Right atrium auricular region (tissue), 2 donors: ENCODE results near the gene SARDH. TPM values are rescaled to one million over a fixed set of nuclear protein-coding genes. Genes with fewer than 3 reads are reported as not detected.
A peak's percentile ranks its signal among the peaks of the same experiment; 100 is the strongest.

ENCODE experiments used
- DNase-seq: peaks from one replicate; pipeline ENCODE4 v3.0.0-alpha.2; 2019; ENCODE audit warnings: low spot score
- H3K27ac ChIP-seq, 2 donors: fragments of 200-600 bp; sonication (generic); 1 replicate in 1 of 2; 2 replicates in 1 of 2; pipeline ENCODE4 v1.5.1; 2016 to 2019
- H3K27me3 ChIP-seq, 2 donors: fragments of 200-600 bp; sonication (generic); one replicate each; pipeline versions ENCODE4 v1.5.1 to v1.6.0; 2017 to 2019
- H3K36me3 ChIP-seq: fragments of 200-600 bp; sonication (generic); one replicate; pipeline ENCODE4 v1.5.1; 2016
- H3K4me1 ChIP-seq, 2 donors: fragments of 200-600 bp; sonication (generic); one replicate each; pipeline versions ENCODE4 v1.5.1 to v1.6.0; 2017 to 2019
- H3K4me3 ChIP-seq, 2 donors: fragments of 200-600 bp; sonication (generic); 1 replicate in 1 of 2; 2 replicates in 1 of 2; pipeline ENCODE4 v1.5.1; 2017 to 2019; ENCODE audit warnings: mild to moderate bottlenecking in 1 of 2, moderate library complexity in 1 of 2
- H3K9me3 ChIP-seq, 2 donors: fragments of 200-600 bp; sonication (generic); one replicate each; pipeline ENCODE4 v1.5.1; 2019
- CTCF ChIP-seq, 2 donors: fragments of 200-600 bp; sonication (generic); IDR thresholded peaks; one replicate each; pipeline ENCODE4 v1.5.1; 2019; ENCODE audit warnings: antibody characterized with exemption in 2 of 2
- total RNA-seq, 2 donors: library from RNA; depleted of rRNA; stranded (reverse); fragments of >200 nt; gene quantifications; one replicate each; pipeline ENCODE4 v1.1.0, GENCODE V29; 2016

SARDH gene
- total RNA-seq, 2 donors from 2014 or later = 0.63 to 0.94 TPM

GRCh38 chr9:133685653-133686609 lies 52.2 kb downstream of the SARDH start:
- no peaks in the 10 kb centered on the region for H3K36me3 ChIP-seq
- no peak for TF ChIP-seq CTCF (IDR thresholded peaks at IDR 0.05)
- DNase-seq = no peak
- no peaks in the 10 kb centered on the region for H3K27me3 ChIP-seq
- H3K9me3 ChIP-seq = no peaks in the 10 kb centered on the region
- no peak overlapping the region for H3K4me3 ChIP-seq
- H3K27ac ChIP-seq = no peak overlapping the region
- H3K4me1 ChIP-seq = peaks cover 0 to 24% of the 10 kb centered on the region in 2 donors

- peak overlapping the region in 1 of 2 donors; percentile 70 for H3K27ac ChIP-seq
- no peak for DNase-seq
- H3K9me3 ChIP-seq = no peaks in the 10 kb centered on the region
- no peak for TF ChIP-seq CTCF (IDR thresholded peaks at IDR 0.05)
- H3K4me1 ChIP-seq = peaks cover 0 to 28% of the 10 kb centered on the region in 2 donors
- H3K4me3 ChIP-seq = no peak overlapping the region
- no peaks in the 10 kb centered on the region for H3K36me3 ChIP-seq
- H3K27me3 ChIP-seq = no peaks in the 10 kb centered on the region
Measured at GRCh38 chr9:133684936-133685361, 53.2 kb downstream of the SARDH start.

- Histone ChIP-seq H3K27me3 (no peaks in the 10 kb centered on the region), H3K4me1 (peaks cover 0 to 34% of the 10 kb centered on the region in 2 donors), H3K4me3 (no peak overlapping the region), H3K9me3 (no peaks in the 10 kb centered on the region), H3K27ac (peak overlapping the region; percentile 43 to 70), H3K36me3 (no peaks in the 10 kb centered on the region)
- no peak for DNase-seq
- TF ChIP-seq CTCF (IDR thresholded peaks at IDR 0.05) = no peak
Measured at GRCh38 chr9:133684121-133684935, 53.8 kb downstream of the SARDH start.

GRCh38 chr9:133683586-133684120 lies 54.5 kb downstream of the SARDH start:
- Histone ChIP-seq H3K9me3 (no peaks in the 10 kb centered on the region), H3K36me3 (no peaks in the 10 kb centered on the region), H3K27me3 (no peaks in the 10 kb centered on the region), H3K4me3 (no peak overlapping the region), H3K27ac (peak overlapping the region; percentile 43 to 70), H3K4me1 (peaks cover 0 to 40% of the 10 kb centered on the region in 2 donors)
- TF ChIP-seq CTCF (IDR thresholded peaks at IDR 0.05) = no peak
- peak; percentile 79 for DNase-seq

- Histone ChIP-seq H3K9me3 (no peaks in the 10 kb centered on the region), H3K36me3 (no peaks in the 10 kb centered on the region), H3K4me1 (peaks cover 0 to 40% of the 10 kb centered on the region in 2 donors), H3K27ac (peak overlapping the region; percentile 43 to 70), H3K27me3 (no peaks in the 10 kb centered on the region), H3K4me3 (no peak overlapping the region)
- DNase-seq = no peak
- TF ChIP-seq CTCF (IDR thresholded peaks at IDR 0.05) = no peak
Measured at GRCh38 chr9:133682818-133683585, 55.1 kb downstream of the SARDH start.
